Measurements from ENCODE around the gene POLD1.
"Not testable (repeated sequence)": the region's sequence is repeated elsewhere in the genome, so short reads cannot be mapped to it uniquely, and the experiment has no call there.

GRCh38 chr19:50337031-50337430 is 47.1 kb upstream of the POLD1 start:
- TF ChIP-seq, protein P1, sequence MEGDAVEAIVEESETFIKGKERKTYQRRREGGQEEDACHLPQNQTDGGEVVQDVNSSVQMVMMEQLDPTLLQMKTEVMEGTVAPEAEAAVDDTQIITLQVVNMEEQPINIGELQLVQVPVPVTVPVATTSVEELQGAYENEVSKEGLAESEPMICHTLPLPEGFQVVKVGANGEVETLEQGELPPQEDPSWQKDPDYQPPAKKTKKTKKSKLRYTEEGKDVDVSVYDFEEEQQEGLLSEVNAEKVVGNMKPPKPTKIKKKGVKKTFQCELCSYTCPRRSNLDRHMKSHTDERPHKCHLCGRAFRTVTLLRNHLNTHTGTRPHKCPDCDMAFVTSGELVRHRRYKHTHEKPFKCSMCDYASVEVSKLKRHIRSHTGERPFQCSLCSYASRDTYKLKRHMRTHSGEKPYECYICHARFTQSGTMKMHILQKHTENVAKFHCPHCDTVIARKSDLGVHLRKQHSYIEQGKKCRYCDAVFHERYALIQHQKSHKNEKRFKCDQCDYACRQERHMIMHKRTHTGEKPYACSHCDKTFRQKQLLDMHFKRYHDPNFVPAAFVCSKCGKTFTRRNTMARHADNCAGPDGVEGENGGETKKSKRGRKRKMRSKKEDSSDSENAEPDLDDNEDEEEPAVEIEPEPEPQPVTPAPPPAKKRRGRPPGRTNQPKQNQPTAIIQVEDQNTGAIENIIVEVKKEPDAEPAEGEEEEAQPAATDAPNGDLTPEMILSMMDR (IDR thresholded peaks at IDR 0.05; ENCODE audit: insufficient read depth, low read length, poor library complexity, severe bottlenecking), result not testable (repeated sequence)
- not testable (repeated sequence) for TF ChIP-seq EZH2phosphoT487 (conservative IDR thresholded peaks at IDR 0.05; ENCODE audit: low read length)
